ENCODE results near the gene S100A10. TPM values are rescaled to one million over a fixed set of nuclear protein-coding genes. Genes with fewer than 3 reads are reported as not detected.

S100A10 gene
- total RNA-seq, 1 experiment from 2014 or later: 160 TPM

- Mint-ChIP-seq H3K27me3 (ENCODE audit: low read depth) (no peaks in the 10 kb centered on the region), H3K4me1 (peaks cover 10% of the 10 kb centered on the region in 2 experiments), H3K27ac (peak overlapping the region in 2 of 3 experiments; percentile 43 to 59; a peak in 1 of 7 replicates), H3K9me3 (no peaks in the 10 kb centered on the region), H3K4me3 (no peak overlapping the region), H3K36me3 (ENCODE audit: insufficient read depth in 1 of 3, low read depth in 3 of 3) (peaks cover 0 to 46% (median 20%) of the 10 kb centered on the region in 3 experiments; a peak in 6 of 7 replicates)
- Histone ChIP-seq H4K5ac (ENCODE audit: insufficient read length, low read depth, low read length) (no peak overlapping the region), H3K4me2 (ENCODE audit: insufficient read depth, insufficient read length, low read length) (no peak overlapping the region), H2BK15ac (ENCODE audit: low read depth, low read length) (no peak overlapping the region), H2BK5ac (ENCODE audit: insufficient read length, low read length) (no peak overlapping the region), H2AK5ac (ENCODE audit: insufficient read length, low read length) (no peak overlapping the region), H3K23me2 (ENCODE audit: insufficient read length, low read depth, low read length, poor library complexity, severe bottlenecking) (no peaks in the 10 kb centered on the region), H3K18ac (ENCODE audit: insufficient read length, low read depth, low read length) (no peak overlapping the region), H3K79me2 (ENCODE audit: insufficient read depth, low read length) (no peaks in the 10 kb centered on the region), H3T11ph (ENCODE audit: low read length) (no peak overlapping the region), H3K9ac (ENCODE audit: extremely low read depth, insufficient read length, low read length) (no peak overlapping the region), H2BK20ac (ENCODE audit: low read depth, low read length, poor library complexity, severe bottlenecking) (no peak overlapping the region), H2BK120ac (ENCODE audit: low read depth, low read length, poor library complexity, severe bottlenecking) (no peak overlapping the region), H4K20me1 (ENCODE audit: control insufficient read depth, insufficient read depth, insufficient read length) (no peaks in the 10 kb centered on the region), H2AFZ (ENCODE audit: low read length) (no peak overlapping the region), H3K56ac (ENCODE audit: insufficient read length, low read depth, low read length) (no peak overlapping the region), H3K14ac (ENCODE audit: insufficient read depth, low read length) (no peak overlapping the region), H3K9me3 (ENCODE audit: control insufficient read depth, low read depth, low read length) (no peaks in the 10 kb centered on the region), H3K4ac (ENCODE audit: low read depth, low read length) (no peak overlapping the region), H3K23ac (ENCODE audit: insufficient read length, low read depth, low read length) (no peak overlapping the region), H3K4me1 (ENCODE audit: insufficient read depth, low read length) (no peaks in the 10 kb centered on the region), H2BK12ac (ENCODE audit: insufficient read length, low read depth, low read length) (no peak overlapping the region), H3K79me1 (ENCODE audit: insufficient read depth, low read depth, low read length, poor library complexity, severe bottlenecking) (no peaks in the 10 kb centered on the region), H3K27ac (ENCODE audit: insufficient read length, low read depth, low read length) (no peak overlapping the region), H4K91ac (ENCODE audit: insufficient read length, low read depth, low read length) (no peak overlapping the region), H3K27me3 (ENCODE audit: insufficient read depth, low read length) (no peaks in the 10 kb centered on the region), H4K8ac (replicated peaks; ENCODE audit: insufficient read length, low read depth, low read length) (no peak overlapping the region)
- no peak for DNase-seq
- no CpG with 5 or more reads among the region's 1 CpG for WGBS (ENCODE audit: extremely low coverage, insufficient read length, low lambda C conversion rate)
- TF ChIP-seq CTCF (conservative IDR thresholded peaks at IDR 0.05): no peak
These were observed 11.2 kb downstream of the S100A10 start for GRCh38 chr1:151982300-151983005.

Measured in H9 (cell line).